Activated effector memory CD4-positive, alpha-beta T cell treated with Interleukin-2 at 50 U/mL for 16 hours (primary cell): ENCODE data around the gene AMN1.
"Not testable (repeated sequence)": the region's sequence is repeated elsewhere in the genome, so short reads cannot be mapped to it uniquely, and the experiment has no call there.

Experiments
- DNase-seq: peaks from one replicate; pipeline ENCODE4 v3.0.0-alpha.2; 2020

The AMN1 gene

DNA sequence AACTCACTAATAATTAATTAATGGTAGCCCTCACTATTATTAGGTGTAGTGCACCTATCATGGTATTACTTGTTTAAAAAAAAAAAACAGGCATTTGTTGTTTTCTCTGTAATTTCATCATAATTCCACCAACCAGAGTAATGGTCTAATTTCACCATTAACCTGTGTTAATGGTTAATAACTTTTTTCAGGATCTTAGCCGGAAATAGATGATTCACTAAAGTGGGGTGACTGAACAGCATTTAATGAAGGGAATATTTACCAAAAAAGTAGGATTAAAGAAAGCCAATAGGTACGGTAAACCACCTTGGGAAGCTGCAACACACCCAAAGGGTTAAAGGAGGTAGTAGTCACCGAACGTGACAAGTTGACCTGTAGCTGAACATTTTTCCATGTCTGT is 56.3 kb downstream of the AMN1 start:
- DNase-seq = no peak

DNA sequence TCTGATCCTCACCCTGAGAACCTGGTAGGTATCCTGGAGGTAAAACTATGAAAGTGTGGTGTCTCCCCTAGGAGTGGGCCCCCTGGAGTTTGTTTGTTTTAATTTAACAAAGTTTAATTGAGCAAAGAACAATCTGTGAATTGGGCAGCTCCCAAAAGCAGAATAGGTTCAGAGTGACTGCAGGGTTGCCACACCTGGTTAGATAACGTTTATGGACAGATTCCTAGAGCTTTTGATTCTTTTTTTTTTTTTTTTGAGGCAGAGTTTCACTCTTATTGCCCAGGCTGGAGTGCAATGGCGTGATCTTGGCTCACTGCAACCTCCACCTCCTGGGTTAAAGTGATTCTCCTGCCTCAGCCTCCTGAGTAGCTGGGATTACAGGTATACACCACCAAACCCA is 59.2 kb downstream of the AMN1 start:
- DNase-seq = not testable (repeated sequence)

DNA sequence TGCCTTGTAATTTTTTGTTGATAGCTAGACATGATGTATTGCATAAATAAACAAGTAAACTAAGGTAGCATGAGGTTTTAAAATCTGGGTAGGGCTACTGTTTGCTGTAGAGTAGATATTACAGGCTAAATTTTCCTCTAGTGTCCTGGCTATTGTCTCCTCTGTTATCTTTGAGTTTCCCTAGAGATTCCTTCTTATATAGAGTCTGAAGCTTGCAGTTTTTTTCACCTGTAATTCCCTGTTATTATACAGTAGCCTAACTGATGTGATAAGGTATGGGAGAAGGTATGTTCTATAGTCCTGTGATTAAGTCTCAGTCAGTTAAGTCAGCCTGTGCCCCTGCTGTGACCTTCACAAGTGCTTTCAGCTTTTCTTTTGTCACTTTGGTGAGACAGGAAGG is 59.8 kb downstream of the AMN1 start:
- no peak for DNase-seq

DNA sequence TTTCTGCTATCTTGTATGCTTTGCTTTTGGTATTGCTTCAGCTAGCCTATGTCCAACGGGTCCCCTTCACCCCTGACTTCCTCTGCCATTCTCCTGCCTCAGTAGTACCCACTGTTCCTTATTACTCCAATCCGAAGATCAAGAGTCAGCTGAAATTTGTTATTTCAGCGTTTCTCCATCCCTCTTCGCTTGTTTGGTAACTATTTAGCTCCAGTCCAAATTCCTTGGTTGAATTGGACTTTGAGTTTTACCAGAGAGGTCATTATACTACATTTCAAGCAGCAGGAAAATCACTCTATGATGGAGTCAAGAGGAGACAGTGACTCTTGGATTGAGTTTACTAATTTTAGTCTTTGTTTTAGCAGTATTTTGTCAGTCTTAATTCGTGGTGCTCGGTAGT is 64.8 kb downstream of the AMN1 start:
- DNase-seq = no peak

DNA sequence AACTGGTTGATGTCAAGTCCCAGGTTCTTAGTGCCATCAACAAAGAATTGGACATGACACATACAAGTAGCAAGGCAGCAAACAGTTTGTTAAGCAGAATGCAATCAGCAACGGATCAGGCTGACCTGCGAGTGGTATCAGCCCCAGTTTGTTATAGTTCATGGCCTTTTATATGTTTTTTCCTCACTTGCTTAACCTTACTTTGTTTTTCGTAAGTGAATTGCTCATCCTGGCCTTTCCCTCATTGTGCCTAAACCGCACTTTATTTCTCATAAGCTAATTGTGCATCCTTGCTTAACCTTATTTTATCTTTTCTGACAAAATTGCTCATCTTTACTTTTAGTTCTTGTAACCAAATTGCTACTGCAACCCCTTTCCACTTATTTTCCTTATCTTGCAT is 65.2 kb downstream of the AMN1 start:
- DNase-seq = no peak

DNA sequence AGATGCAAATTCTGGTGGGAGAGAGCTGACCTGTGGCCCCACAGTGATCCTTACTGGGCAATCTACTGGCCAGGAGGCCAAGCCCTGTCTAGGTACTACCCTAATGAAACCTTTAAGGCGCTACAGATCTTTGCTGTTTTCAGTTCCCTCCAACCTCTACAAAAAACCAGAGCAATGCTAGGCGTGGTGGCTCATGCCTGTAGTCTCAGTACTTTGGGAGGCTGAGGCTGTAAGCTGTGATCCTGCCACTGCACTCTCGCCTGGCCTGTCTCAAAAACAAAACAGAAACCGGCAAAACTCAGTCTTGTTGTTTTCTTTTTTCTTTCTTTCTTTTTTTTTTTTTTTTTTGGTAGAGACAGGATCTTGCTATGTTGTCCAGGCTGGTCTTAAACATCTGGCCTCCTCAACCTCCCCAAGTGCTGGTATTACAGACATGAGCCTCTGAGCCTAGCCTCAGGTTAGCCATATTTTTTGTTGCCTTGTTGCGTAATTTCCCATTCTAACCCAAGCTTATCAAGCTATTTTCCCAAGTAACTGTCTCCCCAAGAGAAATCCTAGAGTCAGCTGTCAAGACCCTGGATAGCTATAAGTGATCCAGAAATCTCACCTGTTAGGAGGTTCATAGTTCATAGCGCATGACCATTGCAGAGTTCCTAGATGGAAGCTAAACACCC is 66.5 kb downstream of the AMN1 start:
- no peak for DNase-seq

DNA sequence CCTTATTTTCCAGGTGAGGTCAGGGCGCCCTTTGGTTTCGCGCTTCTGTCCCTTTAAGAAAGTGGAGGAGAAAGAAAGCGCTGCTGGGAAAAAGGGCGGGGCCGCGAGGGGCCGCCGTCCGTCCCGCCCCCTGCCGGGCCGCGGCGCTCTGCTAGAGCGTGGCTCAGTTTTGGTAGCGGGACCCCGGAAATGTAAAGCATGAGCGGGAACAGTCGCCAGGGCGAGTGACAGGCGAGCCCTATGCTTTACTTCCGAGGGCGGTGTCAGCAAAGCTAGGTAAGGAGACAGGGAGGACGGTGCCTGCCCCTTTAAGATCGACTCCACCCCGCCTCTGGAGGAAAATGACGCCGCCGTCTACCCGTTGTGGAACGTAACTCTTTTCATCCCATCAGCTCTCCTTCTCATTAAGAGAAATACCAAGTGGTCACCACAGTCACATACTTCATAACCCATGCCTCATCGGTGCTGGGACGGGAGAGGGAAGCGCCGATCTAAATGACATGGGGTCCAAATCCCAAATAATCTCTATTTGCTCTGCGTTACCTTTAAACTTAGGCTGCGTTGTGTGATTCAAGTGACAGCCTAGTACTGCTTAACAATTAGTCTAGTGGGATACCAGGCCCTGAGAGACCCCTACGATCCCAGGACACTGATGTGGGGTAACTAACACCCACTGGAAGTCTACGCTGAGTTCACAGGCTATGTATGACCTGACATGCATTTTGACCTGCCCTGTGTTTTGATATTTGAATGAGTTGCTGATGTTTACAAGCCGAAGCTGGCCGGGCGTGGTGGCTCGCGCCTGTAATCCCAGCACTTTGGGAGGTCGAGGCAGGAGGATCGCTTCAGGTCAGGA is 69.5 kb downstream of the AMN1 start, which contains the start of gene ETFBKMT:
Gene ETFBKMT (plus strand): TSS at position 602 of the 856 bp plus-strand sequence. CDS start 2,266 bp downstream, outside the sequence.
- peak; percentile 91 for DNase-seq

DNA sequence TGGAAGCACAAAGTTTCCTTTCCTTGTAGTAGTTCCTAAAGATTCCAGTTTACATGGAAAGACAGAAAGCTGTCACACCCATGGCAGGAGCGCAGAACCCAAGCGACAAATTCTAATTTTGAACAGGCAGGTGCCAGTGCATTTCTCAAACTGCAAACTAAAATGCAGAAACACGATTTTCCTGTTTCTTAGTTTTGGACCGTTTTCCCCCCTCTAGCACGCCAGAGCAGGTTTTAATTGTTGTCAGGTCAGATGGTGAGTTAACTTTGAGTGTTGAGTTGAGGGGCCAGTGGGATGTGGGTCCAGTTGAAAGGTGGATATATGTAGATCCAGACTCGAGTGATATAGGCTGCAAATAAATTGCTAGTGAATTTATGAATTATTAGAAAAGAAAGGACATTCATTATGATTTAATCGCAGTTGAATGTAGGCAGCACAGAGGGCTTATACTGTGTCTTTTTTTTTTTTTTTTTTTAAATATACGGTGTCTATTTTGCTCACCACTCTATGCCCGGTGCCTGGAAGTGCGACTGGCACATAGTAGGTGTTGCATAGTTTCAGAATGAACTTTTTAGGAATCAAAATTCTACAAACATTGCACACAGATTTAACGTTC is 70.2 kb downstream of the AMN1 start:
- no peak for DNase-seq

DNA sequence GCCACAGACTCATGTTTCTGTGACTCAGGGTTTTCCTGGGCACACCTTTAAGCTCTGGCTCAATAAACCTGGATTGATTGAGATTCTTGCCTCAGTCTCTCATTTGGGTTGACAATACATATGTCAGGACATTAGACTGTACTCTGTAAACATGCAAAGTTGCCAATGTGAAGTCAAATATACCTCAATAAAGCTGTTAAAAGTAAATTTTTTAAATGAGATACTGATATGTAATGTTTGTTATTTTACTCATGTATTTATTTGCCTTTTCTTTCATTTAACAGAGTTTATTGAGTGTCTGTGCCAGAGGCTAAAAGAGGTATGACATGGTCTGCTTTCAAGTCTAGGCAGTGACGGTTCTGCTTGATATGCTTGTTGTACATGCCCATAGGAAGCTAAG is 73.0 kb downstream of the AMN1 start:
- DNase-seq = no peak

DNA sequence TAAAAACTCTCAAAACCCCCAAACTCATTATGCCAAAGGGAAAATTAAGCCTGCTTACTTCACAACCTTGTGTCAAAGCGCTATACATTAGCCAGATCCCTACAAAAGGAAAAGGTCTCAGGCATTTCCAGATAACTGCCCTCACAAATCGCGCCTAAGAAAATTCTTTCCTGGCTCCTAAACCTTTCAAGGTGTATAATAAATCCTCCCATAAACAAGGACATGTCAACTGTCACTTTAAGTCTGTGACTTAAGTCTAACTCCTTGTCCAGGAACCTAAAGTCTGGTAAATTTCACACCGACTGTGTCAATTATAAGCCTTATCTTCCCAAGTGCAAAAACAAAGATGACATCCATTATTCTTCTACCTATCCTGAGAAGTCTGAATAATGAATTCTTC is 73.6 kb downstream of the AMN1 start:
- DNase-seq = no peak

DNA sequence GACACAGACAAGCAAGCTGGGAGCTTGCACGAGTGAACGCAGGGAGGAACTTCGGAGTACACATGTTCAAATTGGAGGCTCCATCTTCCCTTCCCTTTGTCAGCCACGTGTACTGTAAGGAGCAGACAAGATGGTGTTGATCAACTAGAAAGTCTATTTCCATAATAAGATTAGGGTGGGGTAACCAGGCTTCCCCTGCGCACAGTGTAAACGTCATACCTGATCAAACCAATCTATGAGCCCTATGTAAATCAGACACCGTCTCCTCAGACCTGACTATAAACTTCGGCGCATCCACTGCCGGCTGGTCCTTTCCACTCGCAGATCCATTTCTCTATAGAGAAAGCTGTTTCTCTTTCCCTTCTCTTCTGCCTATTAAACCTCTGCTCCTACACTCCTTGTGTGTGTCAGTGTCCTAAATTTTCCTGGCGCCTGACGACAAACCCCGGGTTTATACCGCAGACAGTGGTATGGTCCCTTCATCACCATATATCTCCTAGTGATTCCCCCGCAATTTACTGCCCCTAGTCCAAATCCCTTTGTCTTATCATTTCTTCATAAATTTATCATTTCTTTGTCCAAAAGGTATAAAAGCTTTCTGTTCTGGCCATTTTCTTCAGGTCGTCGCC is 76.8 kb downstream of the AMN1 start:
- no peak for DNase-seq

DNA sequence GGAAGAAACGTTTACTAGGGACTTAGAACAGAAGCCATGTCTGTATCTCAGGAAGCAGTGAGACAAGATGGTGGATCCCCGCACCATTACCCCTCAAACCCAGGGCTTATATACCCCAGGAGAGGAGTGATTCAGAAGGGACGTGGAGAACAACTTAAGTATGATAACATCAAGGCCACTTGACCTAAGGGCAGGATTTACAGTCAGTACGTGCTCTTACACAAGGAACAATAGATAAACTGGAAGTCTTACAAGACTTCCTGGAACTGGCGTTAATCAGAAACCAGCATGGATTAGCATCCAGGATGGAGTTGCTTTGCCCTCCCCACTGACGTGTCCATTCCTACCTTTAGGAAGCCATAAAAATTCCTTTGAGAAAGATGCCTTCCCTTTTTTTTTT is 77.9 kb downstream of the AMN1 start:
- DNase-seq = no peak

DNA sequence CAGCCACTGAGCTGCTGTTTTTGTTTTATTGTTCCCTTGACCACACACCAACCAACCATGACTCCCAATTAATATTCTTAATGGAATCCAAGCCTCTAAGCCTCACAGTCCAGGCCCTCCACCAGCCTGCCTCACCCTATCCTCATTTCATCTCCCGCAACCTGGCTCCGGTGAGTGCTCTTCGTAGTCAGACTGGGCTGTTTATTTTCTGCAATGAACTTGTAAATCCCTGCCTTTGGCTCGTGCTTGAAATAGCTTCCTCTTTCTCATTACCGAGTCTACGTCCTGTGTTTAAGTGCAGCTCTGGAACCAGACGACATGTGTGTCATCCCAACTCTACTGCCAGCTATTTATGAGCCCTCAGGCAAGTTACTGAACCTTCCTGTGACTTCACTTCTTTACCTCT is 81.7 kb downstream of the AMN1 start:
- DNase-seq = no peak

DNA sequence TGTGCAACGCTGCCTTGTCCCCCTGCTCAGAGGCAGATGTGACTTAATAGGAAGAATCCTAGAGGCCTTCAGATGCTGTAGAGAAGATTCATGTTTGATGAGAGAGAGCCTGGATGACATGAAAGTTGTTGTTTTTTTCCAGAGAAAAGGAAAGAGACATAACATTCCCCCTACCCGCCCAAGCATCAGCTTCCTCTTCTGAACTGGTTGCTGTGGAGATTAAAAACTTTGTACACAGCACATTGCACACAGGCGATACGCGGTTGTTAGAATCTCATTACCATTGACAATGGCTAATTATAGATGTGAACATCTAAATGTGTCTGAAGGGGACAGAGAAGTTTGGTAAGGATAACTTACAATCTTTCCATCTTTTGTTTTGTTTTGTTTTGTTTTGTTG is 82.9 kb downstream of the AMN1 start:
- no peak for DNase-seq

DNA sequence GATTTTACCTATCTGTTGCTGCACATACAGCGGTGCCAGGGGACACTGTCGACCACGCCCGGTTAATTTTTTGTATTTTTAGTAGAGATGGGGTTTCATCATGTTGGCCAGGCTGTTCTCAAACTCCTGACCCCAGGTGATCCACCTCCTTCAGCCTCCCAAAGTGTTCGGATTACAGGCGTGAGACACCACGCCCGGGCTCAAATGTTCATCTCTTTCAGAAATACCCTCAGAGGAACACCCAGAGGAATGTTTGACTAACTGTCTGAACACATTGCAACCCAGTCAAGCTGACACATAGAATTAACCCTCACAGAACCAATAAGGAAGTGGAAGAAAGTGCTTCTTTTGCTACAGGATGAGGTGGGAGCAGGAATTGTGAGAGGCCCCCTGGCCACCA is 84.3 kb downstream of the AMN1 start:
- DNase-seq = no peak

DNA sequence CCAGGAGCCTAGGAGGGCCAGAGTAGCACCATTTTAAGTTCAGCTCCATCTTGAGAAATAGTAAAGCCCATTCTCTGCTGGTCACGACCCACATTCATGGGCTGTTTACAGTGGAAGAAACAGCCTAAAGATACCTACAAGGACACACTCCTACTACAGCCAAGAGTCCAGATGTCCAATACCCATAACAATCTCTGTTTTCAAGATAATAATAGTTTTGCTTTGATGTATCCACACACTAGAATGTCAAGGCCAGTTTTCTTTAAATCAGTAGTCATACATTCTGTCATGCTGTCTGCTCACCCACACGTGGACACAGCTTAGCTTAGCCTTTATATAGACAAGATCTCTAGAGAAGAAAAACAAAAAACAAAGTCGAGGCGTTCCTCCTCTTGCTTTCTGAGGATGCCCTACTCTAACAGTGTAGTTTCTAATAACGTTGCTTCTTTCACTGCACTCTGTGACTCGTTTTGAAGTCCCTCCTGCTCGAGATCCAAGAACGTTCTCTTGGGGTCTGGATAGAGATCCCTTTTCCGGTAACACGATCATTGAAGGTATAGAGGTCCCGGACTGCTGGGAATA is 87.2 kb downstream of the AMN1 start:
- no peak for DNase-seq

DNA sequence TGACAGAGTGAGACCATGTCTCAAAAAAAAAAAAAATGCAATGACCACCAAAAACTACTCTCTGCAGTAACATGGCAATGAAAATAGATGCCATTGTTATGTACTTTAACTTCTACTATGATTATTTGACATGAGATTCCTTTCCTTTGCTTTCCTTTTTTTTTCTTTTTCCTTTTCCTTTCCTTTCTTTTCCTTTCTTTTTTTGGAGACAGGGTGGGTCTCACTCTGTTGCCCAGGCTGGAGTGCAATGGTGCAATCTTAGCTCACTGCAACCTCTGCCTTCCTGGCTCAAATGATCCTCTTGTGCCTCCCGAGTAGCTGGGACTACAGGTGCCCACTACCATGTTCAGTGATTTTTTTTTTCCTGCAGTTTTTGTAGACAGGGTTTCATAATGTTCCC is 94.2 kb downstream of the AMN1 start:
- DNase-seq = no peak

DNA sequence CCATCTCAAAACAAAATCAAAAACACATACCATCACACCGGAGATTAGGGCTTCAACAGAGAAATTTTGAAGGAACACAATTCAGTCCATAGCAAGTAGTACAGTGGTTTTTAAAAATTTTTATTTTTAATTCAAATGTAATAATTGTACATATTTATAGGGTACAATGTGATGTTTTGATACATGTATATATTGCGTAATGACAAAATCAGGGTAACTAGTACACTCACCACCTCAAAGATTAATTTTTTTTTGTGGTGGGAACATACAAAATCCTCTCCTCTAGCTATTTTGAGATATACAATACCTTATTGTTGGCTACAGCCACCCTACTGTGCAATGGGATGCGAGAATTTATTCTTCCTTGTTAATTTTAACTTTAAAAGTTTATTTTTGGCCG is 95.4 kb downstream of the AMN1 start:
- DNase-seq = no peak

DNA sequence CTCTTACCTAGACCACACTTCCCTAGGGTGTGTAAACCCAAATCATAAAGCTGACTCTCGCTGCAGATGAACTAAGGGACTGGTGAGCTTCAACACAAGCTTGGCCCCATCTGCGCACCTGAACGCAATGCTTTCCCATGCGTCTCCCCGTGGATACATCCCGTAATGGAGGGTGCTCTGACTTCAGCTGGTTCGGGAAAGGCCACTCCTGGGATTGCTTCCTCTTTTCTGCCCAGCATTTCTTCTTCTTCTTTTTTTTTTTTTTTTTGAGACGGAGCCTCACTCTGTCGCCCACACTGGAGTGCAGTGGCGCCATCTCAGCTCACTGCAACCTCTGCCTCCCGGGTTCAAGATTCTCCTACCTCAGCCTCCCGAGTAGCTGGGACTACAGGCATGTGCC is 97.0 kb downstream of the AMN1 start:
- no peak for DNase-seq

DNA sequence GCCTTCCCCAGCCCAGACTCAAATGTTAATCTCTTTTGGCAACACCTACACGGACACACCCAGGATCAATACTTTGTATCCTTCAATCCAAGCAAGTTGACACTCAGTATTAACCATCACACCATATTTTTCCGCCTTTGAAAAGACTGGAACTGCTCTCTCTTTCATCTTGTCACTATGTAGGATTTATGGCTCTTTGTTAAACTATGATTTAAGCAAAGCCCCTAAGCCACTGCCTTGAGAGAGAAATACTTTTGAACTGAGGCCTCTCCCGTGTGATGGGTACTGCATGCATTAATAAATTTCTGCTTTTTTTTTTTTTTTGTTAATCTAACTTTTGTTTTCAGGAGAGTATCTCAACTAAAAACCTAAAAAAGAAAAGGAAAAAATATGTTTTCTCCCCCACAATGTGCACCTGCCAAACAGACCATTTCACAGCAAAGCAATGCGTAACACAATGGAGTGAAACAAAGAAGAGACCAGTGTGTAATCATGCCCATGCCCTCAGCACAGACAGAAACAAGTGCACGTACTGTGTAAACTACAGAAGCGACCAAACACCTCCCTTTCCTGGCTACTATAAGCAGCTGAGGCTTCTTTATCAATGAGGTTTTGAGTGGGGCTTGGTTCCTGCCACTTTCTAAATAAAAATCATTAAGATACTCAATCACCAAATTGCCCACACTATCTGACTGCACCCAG is 97.6 kb downstream of the AMN1 start:
- DNase-seq = no peak

DNA sequence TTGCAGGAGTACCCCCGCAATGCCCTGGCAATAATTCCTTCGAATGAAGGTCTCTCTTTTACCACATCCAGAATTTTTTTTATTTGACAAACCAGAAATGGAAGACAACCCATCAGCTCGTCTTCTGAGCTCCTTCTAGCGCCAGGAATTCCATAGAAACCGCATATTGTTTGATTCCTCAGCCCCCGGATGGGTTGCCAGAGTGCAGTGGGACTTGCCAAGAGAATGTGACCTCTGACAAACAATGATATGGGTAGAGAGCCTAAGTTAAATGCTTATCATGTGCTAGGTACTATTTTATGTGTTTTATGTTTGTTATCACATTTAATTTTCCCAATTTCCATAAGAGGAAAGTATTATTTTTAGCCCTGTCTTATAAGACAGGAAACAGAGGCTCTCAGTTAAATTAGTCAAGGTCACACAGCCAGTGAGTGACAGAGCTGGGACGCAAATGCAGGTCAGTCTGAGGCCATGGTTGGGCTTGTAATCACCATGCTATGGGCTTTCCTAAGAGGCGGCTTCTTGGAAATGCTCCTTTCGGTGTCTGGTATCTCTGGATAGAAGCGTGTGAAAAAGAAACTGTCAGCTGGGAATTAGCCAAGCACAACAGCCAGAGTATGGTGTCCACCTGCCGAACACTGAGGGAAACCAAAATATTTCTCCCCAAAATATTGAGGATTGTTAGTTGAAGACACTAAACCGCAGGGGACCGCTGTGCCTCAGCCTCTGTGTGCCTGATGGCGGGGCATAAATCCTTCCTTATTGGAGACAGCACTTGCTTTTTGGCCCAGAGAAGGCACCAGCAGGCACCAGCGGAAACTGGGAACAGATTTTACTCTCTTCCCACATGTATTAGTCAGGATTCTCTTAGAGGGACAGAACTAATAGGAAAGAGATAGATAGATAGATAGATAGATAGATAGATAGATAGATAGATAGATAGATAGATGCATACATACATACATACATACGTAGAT is 98.8 kb downstream of the AMN1 start:
- no peak for DNase-seq
